MG63 (cell line): ENCODE measurements around the gene HOXC13. TPM values are rescaled to one million over a fixed set of nuclear protein-coding genes. Genes with fewer than 3 reads are reported as not detected.

Experiments used
- DNase-seq: peaks from one replicate; pipeline ENCODE4 v3.0.0-alpha.2; 2020
- H3K27me3 ChIP-seq: fragments of 250-450 bp; sonication (Bioruptor Pico); 2 replicates; pipeline ENCODE4 v1.5.1; 2020; ENCODE audit warnings: mild to moderate bottlenecking, moderate library complexity
- H3K36me3 ChIP-seq: fragments of 250-450 bp; sonication (Bioruptor Pico); 2 replicates; pipeline ENCODE4 v1.5.1; 2020; ENCODE audit warnings: mild to moderate bottlenecking, moderate library complexity
- H3K4me3 ChIP-seq: fragments of 250-450 bp; sonication (Bioruptor Pico); 2 replicates; pipeline ENCODE4 v1.5.1; 2020; ENCODE audit warnings: mild to moderate bottlenecking, moderate library complexity
- H3K9me3 ChIP-seq: fragments of 250-450 bp; sonication (Bioruptor Pico); 2 replicates; pipeline ENCODE4 v1.5.1; 2020; ENCODE audit warnings: mild to moderate bottlenecking, moderate library complexity
- total RNA-seq: library from RNA; depleted of rRNA; stranded (reverse); fragments of >200 nt; shearing (Covaris generic); gene quantifications from 2 replicates; pipeline ENCODE4 v1.2.3, GENCODE V29; 2014; ENCODE audit warnings: low replicate concordance

Gene HOXC13
- total RNA-seq, 1 experiment from 2014 or later = 5.1 TPM

DNA sequence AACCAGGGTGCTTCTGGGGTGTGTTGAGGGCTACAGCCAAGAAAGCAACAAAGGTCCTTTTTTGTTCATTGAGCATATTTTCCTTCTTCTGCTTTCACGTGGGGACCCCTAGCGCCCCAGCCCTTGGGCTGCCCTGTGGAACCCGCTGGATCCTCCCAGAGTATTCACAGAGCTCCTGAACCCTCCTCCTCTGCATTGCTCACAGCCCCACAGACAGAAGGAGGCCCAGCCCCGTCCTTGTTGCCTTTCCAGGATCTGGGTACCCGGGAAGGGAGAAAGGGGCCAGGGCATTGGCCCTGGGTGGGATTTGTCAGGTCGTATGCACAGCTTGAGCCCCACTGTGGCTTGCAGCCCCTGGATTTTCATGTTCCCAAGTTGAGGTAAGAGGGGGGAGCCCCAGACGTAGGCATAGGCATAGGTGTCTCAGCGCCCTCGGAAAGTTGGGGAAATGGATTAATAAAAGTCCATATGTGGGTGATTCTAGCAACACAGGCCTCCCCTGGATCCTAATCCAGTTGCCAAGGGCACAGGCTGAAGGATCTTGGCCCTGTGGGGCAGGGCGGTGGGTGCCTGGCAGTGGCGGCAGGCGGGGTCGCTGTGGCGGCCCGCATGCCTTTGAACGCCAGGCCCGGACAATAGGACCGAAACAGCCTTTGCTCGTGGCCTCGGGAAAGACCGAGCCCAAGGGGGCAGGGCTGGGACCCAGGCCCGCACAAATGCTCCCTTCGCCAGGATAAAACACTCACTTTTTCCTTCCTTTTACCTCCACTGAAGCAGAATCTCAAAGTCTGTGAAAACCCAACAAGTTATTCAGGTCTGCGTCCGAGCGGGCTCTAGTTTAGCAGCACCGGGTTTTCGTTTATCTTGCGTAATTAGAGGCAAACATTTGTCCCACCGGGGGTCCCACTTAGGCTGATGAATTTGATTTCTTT lies 43.3 kb downstream of the HOXC13 start:
- DNase-seq = no peak
- Histone ChIP-seq H3K36me3 (peaks cover 3% of the 10 kb centered on the region; the same call in 1 of the 2 replicates), H3K27me3 (no peaks in the 10 kb centered on the region), H3K9me3 (no peaks in the 10 kb centered on the region), H3K4me3 (no peak overlapping the region)

DNA sequence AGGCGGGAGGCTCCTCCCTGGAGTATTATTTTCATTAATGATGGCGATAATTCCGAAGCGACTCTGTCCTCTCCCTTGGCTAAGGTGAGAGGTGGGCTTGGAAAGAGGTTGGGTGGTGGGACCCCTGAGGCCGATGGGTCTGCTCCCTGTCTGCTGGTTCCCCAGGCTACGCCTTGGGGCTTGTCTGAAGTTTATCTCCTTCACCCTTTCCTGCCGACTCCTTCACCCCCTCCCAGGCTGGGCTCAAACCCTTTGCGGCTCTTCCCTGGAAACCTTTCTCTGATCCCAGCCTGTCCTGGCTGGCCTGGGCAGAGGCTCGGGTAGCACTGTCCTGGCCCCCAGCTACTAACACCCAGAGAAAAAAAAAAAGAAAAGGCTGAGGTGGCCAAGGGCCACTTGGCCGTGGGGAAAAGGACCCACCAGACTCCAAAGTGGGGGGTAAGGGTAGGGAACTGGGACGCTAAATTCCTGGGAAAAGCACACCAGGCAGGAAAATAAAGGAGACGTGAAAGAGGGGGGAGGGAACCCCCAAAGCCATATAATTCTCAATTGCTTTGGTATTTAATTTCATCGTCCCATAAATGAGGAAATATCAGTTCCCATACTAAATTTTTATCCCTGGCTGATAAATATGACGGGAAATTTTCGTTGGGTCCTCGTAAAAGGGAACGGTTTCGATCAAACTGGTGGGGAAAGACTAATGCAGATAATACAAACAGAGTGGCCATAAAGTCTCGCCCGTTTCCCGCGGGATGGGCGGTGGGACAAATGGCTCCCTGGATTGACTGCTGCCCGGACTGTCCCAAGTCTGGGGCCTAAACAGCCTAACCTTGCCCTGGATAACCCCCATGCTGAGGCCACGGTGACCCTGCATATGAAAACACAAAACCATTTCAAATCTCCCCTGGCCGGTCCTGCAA lies 44.3 kb downstream of the HOXC13 start:
- Histone ChIP-seq H3K27me3 (no peaks in the 10 kb centered on the region), H3K36me3 (peaks cover 7% of the 10 kb centered on the region; the same call in 1 of the 2 replicates), H3K4me3 (no peak overlapping the region), H3K9me3 (no peaks in the 10 kb centered on the region)
- DNase-seq = no peak

DNA sequence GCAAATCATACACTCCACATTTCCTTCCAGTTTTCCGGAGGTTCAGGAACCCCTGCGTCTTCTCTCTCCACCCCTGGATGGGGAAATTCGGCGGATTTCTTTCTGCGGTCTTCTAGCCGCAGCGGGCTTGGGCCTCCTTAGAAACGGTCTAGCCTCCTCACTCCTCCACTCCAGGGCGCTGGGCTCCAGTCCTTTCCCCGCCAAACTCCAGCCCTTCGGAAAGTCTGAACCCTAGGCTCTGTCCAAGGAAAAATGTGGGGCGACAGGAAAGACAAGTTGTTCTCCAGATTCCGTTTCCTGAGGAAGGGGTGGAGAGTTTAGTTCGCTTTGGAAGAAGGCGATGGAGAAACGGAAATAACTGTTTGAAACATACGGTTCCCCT lies 44.9 kb downstream of the HOXC13 start:
- H3K4me3 ChIP-seq = no peak overlapping the region

DNA sequence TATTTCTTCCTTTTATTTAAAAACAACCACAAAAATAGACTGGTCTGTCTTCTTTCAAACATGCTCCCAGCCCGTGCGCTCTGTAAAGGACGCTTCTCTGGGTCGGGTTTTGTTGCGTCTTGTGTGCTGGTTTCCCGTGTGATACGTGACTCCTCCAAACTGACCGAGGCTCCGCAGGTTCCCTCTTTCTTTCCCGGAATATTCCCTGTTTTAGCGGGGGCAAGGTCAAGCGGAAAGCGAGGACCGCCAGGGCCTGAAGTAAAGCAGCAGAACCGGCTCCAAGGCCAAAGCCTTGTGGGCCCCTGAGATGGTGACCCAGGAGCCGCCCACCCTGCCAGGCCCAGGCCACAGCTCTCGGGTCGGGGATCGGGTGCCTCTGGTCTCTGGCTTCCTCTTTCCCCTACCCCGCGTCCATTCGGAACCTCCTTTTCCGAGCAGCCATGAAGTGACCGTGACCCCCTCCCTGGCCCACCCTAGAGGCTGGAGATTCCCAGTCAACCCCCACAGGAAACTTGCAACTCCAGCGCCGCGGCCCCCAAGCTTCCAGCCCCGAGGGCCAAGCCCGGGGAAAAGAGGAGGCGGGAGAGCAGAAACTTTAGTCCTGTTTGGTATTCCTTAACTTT lies 45.4 kb downstream of the HOXC13 start:
- H3K36me3 ChIP-seq = peaks cover 13% of the 10 kb centered on the region; the same call in 1 of the 2 replicates
- no peaks in the 10 kb centered on the region for H3K27me3 ChIP-seq
- DNase-seq = no peak
- no peaks in the 10 kb centered on the region for H3K9me3 ChIP-seq
- H3K4me3 ChIP-seq = no peak overlapping the region; the same call in 1 of the 2 replicates

More for the DNA sequence above, 44.9 kb downstream of the HOXC13 start:
- Histone ChIP-seq H3K9me3 (no peaks in the 10 kb centered on the region), H3K36me3 (peaks cover 11% of the 10 kb centered on the region; the same call in 1 of the 2 replicates), H3K27me3 (no peaks in the 10 kb centered on the region)
- DNase-seq = no peak

DNA sequence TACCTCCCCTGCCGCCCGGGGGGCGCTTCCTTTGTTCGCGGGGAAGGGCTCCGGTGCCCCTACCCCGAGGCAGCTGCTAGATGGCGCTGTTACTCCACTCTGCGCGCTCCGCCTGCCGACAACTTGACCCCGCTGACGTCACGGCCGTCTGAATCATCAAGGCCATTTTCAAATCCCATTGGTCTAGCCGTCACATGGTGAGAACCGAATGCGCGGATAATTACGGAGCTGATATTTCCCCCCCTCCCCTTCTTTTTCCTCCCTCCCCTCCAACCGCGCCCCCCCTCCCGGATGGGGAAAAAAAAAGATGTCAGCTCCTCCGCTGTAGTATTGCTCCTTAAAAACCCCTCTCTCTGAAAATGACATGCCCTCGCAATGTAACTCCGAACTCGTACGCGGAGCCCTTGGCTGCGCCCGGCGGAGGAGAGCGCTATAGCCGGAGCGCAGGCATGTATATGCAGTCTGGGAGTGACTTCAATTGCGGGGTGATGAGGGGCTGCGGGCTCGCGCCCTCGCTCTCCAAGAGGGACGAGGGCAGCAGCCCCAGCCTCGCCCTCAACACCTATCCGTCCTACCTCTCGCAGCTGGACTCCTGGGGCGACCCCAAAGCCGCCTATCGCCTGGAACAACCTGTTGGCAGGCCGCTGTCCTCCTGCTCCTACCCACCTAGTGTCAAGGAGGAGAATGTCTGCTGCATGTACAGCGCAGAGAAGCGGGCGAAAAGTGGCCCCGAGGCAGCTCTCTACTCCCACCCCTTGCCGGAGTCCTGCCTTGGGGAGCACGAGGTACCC lies 46.5 kb downstream of the HOXC13 start, which contains the start of gene HOXC10:
Gene HOXC10, plus strand, starts transcription at position 246 of the 791 bp plus-strand sequence. Its CDS starts 114 bp downstream, at position 360.
- Histone ChIP-seq H3K4me3 (peak within 1 kb of the TSS; percentile 70), H3K9me3 (no peaks in the 10 kb centered on the region), H3K27me3 (no peaks in the 10 kb centered on the region), H3K36me3 (peaks cover 13% of the 10 kb centered on the region; the same call in 1 of the 2 replicates)
- peak; percentile 96 for DNase-seq

DNA sequence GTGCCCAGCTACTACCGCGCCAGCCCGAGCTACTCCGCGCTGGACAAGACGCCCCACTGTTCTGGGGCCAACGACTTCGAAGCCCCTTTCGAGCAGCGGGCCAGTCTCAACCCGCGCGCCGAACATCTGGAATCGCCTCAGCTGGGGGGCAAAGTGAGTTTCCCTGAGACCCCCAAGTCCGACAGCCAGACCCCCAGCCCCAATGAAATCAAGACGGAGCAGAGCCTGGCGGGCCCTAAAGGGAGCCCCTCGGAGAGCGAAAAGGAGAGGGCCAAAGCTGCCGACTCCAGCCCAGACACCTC lies 47.0 kb downstream of the HOXC13 start:
- Histone ChIP-seq H3K27me3 (no peaks in the 10 kb centered on the region), H3K9me3 (no peaks in the 10 kb centered on the region), H3K4me3 (peak overlapping the region; percentile 70), H3K36me3 (peaks cover 13% of the 10 kb centered on the region; the same call in 1 of the 2 replicates)
- DNase-seq = no peak

DNA sequence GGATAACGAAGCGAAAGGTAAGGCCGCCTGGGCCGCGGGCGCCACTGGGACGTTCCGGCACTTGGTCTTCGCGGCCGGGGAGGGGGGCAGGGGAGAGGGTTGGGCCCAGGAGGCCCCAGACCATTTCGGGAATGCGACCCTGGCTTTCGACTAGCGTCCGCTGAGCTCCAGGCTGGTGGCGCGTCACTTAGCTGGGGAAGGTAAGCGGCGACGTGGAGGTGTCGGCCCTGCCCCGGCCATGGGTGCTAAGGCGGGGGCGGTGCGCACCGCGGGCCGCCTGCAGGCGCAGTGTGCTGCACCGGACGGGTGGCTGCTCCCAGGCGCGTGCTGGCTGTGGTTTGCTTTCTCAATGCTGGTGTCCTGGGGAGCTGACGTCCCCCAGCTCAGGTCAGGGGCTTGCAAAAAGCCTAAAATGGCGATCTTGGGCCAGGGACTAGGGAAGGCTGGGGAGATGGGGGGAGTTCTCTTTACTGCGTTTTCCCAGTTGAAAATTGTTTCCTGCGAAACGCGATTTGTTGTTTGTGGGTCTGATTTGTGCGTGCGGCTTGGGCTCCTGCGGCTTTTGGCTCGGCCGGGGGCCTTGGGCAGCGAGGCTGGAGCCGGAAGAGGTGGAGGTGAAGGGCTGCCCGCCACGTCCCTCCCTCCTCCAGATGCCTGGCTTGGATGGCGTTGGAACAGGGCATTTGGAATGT lies 47.5 kb downstream of the HOXC13 start:
- peak; percentile 83 for DNase-seq
- Histone ChIP-seq H3K4me3 (peak overlapping the region; percentile 70), H3K9me3 (no peaks in the 10 kb centered on the region), H3K27me3 (no peaks in the 10 kb centered on the region), H3K36me3 (peaks cover 13% of the 10 kb centered on the region)

DNA sequence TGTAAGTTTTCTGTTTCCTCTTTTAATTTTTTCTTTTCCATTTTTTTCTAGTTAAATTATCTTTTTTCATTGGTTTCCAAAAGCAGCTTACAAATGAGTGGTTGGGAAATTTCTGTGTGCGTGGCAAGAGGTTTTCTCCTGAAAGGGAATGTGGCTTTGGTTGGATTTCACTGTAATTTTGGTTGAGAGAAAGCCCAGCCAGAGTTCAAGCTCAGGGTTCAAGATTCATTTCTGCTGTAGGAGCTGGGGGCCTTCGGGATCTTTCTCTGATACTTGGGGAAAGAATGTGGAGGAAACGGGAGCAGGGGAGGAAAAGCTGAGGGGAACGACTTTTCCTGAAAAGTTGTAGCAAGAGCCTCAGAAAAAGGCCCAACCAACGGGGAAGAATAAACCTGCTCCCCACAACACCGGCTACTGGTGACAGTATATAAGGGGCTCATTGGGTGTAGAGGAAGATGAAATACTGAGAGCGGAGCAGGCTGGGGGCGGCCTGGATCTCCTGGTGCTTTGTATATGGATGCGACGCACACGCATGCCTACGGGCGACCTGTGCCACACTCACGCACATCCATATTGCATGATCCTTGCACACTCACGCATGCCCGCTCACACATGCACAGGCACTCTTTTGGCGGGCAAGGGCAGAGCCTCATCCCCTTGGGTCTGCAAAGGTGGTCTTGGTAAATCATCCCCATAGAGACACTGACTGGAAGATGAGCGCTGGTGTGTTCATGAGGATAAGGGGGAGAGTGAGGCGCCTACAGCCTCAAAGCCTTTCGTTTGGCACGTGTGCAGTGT lies 48.3 kb downstream of the HOXC13 start:
- H3K4me3 ChIP-seq = peak overlapping the region; percentile 70
- H3K27me3 ChIP-seq = no peaks in the 10 kb centered on the region
- no peak for DNase-seq
- H3K9me3 ChIP-seq = no peaks in the 10 kb centered on the region
- H3K36me3 ChIP-seq = peaks cover 18% of the 10 kb centered on the region

DNA sequence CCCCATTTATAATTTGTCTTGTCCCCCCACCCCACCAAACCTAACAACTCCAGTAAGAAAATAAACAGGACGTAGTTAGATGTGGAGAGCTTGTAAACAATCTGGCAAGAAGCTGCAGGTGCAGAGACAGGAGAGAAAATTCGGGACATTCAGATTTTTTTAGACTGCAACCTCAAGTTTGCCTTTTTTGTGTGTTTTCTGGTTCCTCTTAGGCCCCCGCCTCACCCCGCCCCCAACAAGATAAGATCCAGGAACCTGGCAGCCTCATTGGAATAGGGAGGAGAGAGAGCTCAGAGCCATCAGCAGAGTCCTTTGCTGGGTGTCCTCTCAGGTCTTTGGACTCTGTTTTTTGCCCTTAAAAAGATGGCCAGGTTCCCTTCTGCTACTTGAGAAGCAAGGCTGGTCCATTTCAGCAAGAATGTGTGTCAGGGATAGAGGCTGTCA lies 49.2 kb downstream of the HOXC13 start:
- Histone ChIP-seq H3K4me3 (peak overlapping the region; percentile 70), H3K9me3 (no peaks in the 10 kb centered on the region), H3K36me3 (peaks cover 19% of the 10 kb centered on the region), H3K27me3 (no peaks in the 10 kb centered on the region)
- DNase-seq = no peak

DNA sequence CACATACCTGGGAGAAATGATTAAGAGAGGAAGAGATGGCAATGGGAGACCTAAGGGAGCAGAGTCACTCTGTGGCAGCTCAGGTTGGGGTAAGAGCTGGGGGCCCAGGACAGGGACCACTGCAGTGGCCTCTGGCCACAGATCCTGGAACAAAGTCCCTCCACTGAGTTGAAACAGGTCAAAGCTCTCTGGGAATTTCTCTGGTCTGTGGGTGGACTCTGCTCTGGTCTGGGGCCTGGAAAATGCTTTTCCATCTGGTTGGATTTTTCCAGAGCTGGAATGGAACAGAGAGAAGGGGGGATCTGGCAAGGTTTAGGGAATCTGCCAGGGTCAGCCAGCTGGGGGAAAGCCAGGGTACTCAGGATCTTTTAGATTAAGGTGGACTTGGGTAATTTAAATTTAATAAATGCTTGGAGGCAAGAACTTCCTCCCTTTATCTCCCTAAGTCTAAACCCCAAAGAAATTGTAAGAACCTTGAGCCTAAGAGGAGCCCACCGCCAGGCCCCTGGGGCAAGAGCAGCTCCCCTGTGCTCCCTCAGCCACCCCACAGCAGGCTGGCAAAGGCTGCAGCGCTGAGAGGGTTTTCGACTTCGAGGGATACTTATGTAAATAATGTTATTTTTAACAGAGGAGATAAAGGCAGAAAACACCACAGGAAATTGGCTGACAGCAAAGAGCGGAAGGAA lies 50.1 kb downstream of the HOXC13 start:
- Histone ChIP-seq H3K4me3 (peak overlapping the region; percentile 70), H3K27me3 (no peaks in the 10 kb centered on the region), H3K36me3 (peaks cover 19% of the 10 kb centered on the region), H3K9me3 (no peaks in the 10 kb centered on the region)
- DNase-seq = no peak

DNA sequence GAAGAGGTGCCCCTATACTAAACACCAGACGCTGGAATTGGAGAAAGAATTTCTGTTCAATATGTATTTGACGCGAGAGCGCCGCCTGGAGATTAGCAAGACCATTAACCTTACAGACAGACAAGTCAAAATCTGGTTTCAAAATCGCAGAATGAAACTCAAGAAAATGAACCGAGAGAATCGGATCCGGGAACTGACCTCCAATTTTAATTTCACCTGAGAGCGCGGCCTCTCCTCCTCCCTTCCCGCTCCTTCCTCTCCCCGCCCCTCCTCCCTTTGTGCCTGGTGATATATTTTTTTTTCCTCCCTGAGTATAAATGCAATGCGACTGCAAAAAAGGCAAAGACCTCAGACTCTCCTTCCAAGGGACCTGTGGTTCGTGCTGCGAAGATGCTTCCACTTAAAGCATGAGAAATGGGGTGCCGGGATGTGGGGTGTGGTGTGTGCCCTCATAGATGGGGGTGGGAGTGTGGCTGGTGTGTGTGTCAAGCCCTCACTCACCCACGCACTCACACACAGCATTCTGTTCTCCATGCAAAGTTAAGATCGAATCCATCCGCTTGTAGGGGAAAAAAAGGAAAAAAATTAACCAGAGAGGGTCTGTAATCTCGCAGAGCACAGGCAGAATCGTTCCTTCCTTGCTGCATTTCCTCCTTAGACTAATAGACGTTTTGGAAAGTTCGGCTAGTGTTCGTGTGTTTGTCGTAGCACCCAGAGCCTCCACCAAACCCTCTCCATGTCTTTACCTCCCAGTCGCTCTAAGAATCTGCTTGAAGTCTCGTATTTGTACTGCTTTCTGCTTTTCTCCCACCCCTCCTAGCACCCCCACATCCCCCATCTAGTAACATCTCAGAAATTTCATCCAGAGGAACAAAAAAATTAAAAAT lies 50.8 kb downstream of the HOXC13 start:
- DNase-seq = peak; percentile 73
- no peaks in the 10 kb centered on the region for H3K9me3 ChIP-seq
- peaks cover 19% of the 10 kb centered on the region for H3K36me3 ChIP-seq
- H3K4me3 ChIP-seq = peak overlapping the region; percentile 70
- H3K27me3 ChIP-seq = no peaks in the 10 kb centered on the region

DNA sequence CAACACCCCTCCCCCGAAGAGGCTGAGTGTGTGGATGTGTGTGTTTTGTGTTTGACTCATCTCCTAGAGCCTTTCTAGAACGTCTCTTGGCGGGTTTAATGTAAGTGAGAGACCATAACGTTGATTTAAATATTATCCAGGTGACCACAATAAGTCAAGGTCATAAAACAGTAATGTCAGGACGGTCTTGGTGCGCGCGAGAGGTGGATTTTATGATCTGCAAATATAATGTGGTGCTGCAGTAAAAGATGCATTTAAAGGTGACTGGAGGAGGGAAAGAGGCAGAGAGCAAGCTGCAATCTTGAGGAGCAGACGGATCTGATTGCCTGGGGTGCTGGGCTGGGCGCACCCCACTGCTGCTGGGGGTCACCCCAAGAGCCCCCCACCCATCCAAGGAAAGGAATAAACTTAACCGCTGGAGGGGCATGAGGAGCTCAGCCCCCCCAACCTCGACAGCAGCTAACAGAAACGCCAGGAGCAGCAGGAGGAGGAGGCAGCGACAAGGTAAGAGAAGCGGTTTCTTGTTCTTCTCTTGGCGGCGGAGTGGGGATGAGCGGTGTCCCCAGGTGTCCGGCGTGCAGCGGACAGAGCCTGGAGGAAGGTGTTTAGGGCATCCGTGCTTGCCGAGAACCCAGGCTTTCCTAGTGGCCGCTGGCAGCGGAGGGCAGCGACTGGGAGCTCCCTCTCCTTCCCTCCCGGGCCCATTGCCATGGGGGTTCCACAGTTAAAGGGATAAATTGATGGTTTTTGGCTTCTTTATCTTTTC lies 51.9 kb downstream of the HOXC13 start:
- no peak for DNase-seq
- Histone ChIP-seq H3K4me3 (peak overlapping the region; percentile 70), H3K36me3 (peaks cover 23% of the 10 kb centered on the region), H3K9me3 (no peaks in the 10 kb centered on the region), H3K27me3 (no peaks in the 10 kb centered on the region)

DNA sequence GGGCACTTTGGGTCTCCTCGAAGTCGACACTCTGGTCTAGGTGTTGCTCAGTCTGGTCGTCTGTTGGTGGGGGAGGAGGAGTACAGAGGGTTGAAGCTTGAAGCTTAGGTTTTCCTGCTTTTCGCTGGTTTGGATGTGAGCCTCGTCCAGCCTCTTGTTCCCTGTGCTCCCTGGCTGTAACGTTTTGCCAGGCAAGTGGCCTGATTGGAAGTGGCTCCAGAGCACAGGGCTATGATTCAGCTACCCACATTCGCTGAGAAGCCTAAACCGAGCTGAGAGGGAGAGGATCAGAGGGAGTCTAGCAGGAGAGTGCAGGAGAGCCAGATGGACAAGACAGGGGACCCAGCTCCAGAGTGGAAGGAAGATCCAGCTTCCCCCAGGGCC lies 52.4 kb downstream of the HOXC13 start:
- H3K4me3 ChIP-seq = peak overlapping the region; percentile 70

More for the DNA sequence above, 52.4 kb downstream of the HOXC13 start:
- Histone ChIP-seq H3K9me3 (no peaks in the 10 kb centered on the region), H3K27me3 (no peaks in the 10 kb centered on the region), H3K36me3 (peaks cover 23% of the 10 kb centered on the region)
- DNase-seq = peak; percentile 86
